Muscle of arm (tissue), 12 donors: ENCODE data around the gene PRKAA2. TPM values are rescaled to one million over a fixed set of nuclear protein-coding genes. Genes with fewer than 3 reads are reported as not detected.

Experiments used
- DNase-seq: peaks from one replicate; pipeline ENCODE4 v3.0.0-alpha.2; 2013
- polyA plus RNA-seq, 12 donors: library from polyadenylated mRNA; unstranded; fragments of 120-200 nt; gene quantifications; one replicate each; pipeline ENCODE4 v1.2.1, GENCODE V29; 2013; ENCODE audit not compliant: insufficient read length in 12 of 12

Gene PRKAA2
- polyA plus RNA-seq, 12 donors: 11.4 to 73.9 (median 45.8) TPM

DNA sequence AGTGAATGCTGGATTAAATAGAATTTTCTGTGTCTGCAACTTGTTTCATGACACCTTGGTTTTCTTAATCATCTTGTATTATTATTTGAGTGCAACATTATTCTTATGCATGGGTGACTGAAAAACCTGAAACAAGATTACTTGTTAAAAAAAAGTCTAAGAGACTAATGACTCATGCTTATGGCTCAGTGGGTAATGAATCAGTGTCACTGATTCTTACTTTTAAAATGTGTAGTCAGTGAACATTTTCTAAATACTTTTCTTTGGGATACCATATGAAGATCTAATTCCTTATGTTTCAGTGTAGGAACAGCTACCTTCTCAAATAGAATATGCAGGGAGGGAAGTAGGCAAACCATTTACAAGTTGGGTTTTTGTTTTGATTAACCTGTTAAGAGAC is 65.5 kb downstream of the PRKAA2 start:
- no peak for DNase-seq

- no peak for DNase-seq
Measured at GRCh38 chr1:56712150-56712549, 67.0 kb downstream of the PRKAA2 start.

GRCh38 chr1:56713112-56713511 is 68.0 kb downstream of the PRKAA2 start:
- DNase-seq: no peak

DNA sequence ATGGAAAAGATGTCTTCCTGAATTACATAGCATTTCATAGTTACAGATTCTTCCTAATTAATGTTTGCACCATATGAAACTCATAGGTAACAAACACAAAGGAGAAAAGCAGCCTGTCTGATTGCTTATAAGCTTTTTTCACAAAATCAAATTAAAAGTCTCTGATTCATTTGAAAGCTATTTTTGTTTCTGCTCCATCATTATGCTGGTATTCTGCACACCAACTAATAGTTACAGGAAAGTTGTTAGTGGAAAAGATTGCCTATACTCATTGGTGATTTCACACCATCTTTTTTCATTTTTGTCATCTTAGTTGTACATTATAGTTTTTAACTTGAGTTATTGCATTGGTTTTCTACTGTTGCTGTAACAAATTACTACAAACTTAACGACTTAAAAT is 70.0 kb downstream of the PRKAA2 start:
- no peak for DNase-seq

- DNase-seq: no peak
Measured at GRCh38 chr1:56719171-56719570, 74.1 kb downstream of the PRKAA2 start.

DNA sequence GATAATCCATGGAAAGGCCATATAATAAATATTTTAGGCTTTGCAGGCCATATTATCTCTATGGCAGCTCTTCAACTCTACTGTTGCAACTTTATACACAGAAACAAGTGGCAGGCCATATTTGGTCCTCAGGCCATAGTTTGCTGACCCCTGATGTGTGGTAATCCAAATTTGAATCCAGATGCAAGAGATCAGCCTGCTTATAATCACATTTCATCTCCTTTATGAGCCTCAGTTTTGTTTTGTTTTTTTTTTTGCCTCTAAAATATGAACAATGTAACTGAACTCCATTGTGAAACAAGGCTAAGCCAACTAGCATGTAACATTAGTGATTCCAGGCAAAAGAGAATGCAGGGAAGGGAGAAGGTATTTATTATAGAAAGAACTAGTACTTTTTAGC is 81.6 kb downstream of the PRKAA2 start:
- no peak for DNase-seq

GRCh38 chr1:56728964-56729363 is 83.8 kb downstream of the PRKAA2 start:
- DNase-seq: no peak

DNA sequence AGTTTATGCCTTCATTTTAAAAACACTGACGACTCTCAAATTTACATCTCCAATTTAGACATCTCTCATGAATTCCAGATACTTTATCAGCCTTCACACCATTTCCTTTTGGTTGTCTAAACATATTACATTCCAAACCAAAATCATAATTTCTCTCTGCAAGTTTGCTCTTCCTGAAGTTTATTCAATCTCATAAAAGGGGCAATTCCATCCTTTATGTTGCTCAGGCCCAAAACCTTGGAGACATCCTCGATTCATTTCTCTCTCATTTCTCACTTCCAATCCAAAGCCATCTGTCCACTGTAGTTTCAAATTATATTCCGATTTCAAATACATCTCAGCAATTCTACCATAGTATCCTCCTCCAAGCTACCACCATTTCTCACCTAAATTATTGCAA is 100.1 kb downstream of the PRKAA2 start:
- no peak for DNase-seq

- no peak for DNase-seq
Measured at GRCh38 chr1:56754708-56755479, 109.8 kb downstream of the PRKAA2 start.

DNA sequence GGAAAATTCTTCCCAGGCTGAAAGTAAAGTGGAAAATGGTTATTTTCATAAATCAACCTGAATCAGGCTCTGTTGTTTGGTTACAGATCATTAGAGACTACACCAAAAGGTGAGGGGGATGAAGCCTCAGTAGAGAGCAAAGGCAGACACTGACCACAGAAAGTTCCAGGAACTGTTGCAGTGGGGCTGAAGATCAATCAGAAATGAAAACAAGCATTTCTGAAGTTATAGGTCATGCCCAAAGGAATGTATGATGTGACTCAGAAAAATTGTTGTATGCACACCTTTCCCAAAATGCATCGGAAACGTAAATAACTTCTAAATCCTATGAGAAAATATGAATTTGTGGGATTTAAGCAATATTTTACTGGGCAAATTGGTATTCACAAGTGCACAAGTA is 110.8 kb downstream of the PRKAA2 start:
- DNase-seq: no peak

- DNase-seq: no peak
Measured at GRCh38 chr1:56758135-56758534, 113.0 kb downstream of the PRKAA2 start.

- DNase-seq: no peak
Measured at GRCh38 chr1:56758794-56759193, 113.7 kb downstream of the PRKAA2 start.

Other genes with a start within 250 kb of the PRKAA2 start
- 100 to 1,000 TPM in 11 of 12 donors, not detected in 1; 104 to 193 (median 126) TPM for gene PLPP3, start 65.8 kb upstream of the PRKAA2 start, polyA plus RNA-seq
- gene FYB2, start 174.1 kb downstream of the PRKAA2 start, polyA plus RNA-seq: under 1 TPM in 8 of 12 donors, not detected in 4; 0.09 to 0.67 (median 0.27) TPM
- gene C8A, start 209.5 kb downstream of the PRKAA2 start, polyA plus RNA-seq: under 1 TPM in 1 of 12 donors, not detected in 11; 0.47 TPM